Activated CD4-positive, alpha-beta T cell treated with anti-CD3 and anti-CD28 coated beads, Interleukin-2, amount 10 ng/mL, durations not matched to agents 24 days and 14 days (primary cell): ENCODE measurements around the gene TAF8. TPM values are rescaled to one million over a fixed set of nuclear protein-coding genes. Genes with fewer than 3 reads are reported as not detected.

Source experiments
- DNase-seq: peaks from one replicate; pipeline ENCODE4 v3.0.0; 2022
- H3K27ac Mint-ChIP-seq: one replicate; pipeline ENCODE4 v1.8.0; 2022; ENCODE audit warnings: mild to moderate bottlenecking, mixed read lengths
- H3K27me3 Mint-ChIP-seq: one replicate; pipeline ENCODE4 v1.8.0; 2022; ENCODE audit warnings: mixed read lengths
- H3K36me3 Mint-ChIP-seq: one replicate; pipeline ENCODE4 v1.8.0; 2022; ENCODE audit warnings: low read depth, mild to moderate bottlenecking, mixed read lengths
- H3K4me1 Mint-ChIP-seq: one replicate; pipeline ENCODE4 v1.8.0; 2021; ENCODE audit warnings: mixed read lengths
- H3K4me3 Mint-ChIP-seq: one replicate; pipeline ENCODE4 v1.8.0; 2022; ENCODE audit warnings: mild to moderate bottlenecking, moderate library complexity, mixed read lengths
- H3K9me3 Mint-ChIP-seq: one replicate; pipeline ENCODE4 v1.8.0; 2021; ENCODE audit warnings: mixed read lengths
- intact Hi-C: fragments of 100-400 bp; cut with micrococcal nuclease; formaldehyde crosslinking; loops from one replicate; pipeline ENCODE4 v1.15.1; 2023
- total RNA-seq: library from RNA; stranded (reverse); gene quantifications from 2 replicates; pipeline ENCODE4 v1.2.3, GENCODE V29; 2022

Gene TAF8
- total RNA-seq, 1 donor from 2014 or later, result 38.7 TPM

DNA sequence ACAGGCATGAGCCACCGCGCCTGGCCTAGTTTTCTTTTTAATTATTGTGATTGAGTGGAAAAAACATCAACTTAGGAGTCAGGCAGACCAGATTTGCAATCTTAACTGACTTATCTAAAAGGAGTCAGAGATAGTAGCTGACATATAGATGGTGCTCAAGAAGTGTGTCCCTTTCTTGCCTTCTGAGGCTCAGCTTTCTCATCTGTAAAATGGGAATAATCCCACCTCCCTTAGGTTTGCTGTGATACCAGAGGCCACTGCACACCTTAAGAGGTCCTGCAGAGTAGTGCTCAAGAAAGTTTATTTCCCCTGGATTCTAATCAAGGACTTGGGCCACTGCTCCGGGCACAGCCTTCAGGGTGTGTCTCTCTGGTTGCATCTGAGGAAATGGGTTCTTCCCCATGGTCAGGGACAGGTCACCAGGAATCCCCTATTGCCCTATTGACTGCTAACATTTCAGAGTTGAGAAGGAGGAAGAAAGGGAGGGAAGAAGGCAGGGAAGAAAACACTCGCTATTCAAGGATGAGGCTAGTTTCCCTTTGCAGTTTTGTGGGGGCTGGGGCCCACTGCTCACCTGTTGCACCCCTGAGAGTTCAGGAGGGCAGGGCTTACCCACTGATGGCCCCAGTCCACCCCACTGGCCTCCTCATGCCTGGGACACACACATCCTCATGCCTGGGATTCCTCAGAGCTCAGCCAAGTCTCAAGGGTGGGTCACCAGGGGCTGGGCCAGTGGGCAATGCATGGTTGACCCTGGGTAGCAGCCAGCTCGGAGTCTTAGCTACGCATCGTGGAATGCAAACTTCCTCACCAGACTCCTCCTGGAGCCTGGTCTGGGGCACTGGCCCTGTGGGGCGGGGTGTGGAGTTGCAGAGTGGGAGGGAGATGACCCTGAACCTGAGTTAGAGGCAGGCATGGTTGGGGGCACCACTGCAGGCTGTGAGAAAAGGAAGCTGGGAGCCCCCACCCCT, 70.9 kb downstream of the TAF8 start:
- Mint-ChIP-seq H3K9me3 (no peaks in the 10 kb centered on the region), H3K4me1 (no peaks in the 10 kb centered on the region), H3K27me3 (peaks cover 9% of the 10 kb centered on the region), H3K4me3 (no peak overlapping the region), H3K36me3 (no peaks in the 10 kb centered on the region), H3K27ac (no peak overlapping the region)
- intact Hi-C loops, result no loop called here
- DNase-seq, result no peak

DNA sequence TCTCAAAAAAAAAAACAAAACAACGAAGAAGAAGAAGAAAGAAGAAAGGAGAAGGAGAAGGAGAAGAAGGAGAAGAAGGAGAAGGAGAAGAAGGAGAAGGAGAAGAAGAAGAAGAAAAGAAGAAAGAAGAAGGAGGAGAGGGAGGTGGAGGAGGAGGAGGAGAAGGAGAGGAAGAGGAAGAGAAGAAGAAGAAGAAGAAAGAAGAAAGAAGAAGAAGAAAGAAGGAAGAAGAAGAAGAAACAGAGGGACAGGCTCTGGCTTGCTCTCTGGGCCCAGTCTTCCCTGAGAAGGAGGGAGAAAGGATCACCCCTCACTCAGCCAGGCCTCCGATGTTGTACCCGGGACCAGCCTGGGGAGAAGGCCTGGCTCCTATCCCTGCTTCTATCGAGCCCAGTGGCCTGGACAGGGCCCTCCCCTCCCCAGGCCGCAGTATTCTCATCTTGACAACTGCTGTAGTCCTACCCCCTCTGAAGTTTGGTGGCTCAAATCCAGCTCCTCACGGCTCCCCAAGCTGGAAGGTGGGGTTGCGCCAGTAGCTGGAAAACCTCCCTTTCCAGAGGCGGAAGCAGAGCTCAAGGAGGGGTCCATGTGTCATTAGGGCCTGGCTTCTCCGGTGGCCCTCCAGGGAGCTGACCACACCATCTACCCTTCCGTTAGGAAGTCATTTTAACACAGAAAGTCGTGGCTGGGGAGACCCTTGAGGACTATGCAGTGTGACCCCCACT, 73.2 kb downstream of the TAF8 start:
- Mint-ChIP-seq H3K36me3 (no peaks in the 10 kb centered on the region), H3K9me3 (no peaks in the 10 kb centered on the region), H3K27me3 (no peaks in the 10 kb centered on the region), H3K27ac (no peak overlapping the region), H3K4me3 (no peak overlapping the region), H3K4me1 (no peaks in the 10 kb centered on the region)
- intact Hi-C loops, result no loop called here
- no peak for DNase-seq

- intact Hi-C loops, result no loop called here
- Mint-ChIP-seq H3K9me3 (no peaks in the 10 kb centered on the region), H3K27me3 (no peaks in the 10 kb centered on the region), H3K4me3 (no peak overlapping the region), H3K27ac (no peak overlapping the region), H3K4me1 (no peaks in the 10 kb centered on the region), H3K36me3 (no peaks in the 10 kb centered on the region)
- DNase-seq, result no peak
These were observed 74.0 kb downstream of the TAF8 start for GRCh38 chr6:42124223-42124836.

- Mint-ChIP-seq H3K4me3 (no peak overlapping the region), H3K36me3 (no peaks in the 10 kb centered on the region), H3K9me3 (no peaks in the 10 kb centered on the region), H3K27me3 (no peaks in the 10 kb centered on the region), H3K27ac (no peak overlapping the region), H3K4me1 (no peaks in the 10 kb centered on the region)
- DNase-seq, result no peak
- intact Hi-C loops, result no loop called here
These were observed 74.9 kb downstream of the TAF8 start for GRCh38 chr6:42125231-42125630.

GRCh38 chr6:42125663-42126062, 75.3 kb downstream of the TAF8 start:
- Mint-ChIP-seq H3K27me3 (no peaks in the 10 kb centered on the region), H3K4me3 (no peak overlapping the region), H3K27ac (no peak overlapping the region), H3K4me1 (no peaks in the 10 kb centered on the region), H3K9me3 (no peaks in the 10 kb centered on the region), H3K36me3 (no peaks in the 10 kb centered on the region)
- intact Hi-C loops, result no loop called here
- DNase-seq, result no peak

DNA sequence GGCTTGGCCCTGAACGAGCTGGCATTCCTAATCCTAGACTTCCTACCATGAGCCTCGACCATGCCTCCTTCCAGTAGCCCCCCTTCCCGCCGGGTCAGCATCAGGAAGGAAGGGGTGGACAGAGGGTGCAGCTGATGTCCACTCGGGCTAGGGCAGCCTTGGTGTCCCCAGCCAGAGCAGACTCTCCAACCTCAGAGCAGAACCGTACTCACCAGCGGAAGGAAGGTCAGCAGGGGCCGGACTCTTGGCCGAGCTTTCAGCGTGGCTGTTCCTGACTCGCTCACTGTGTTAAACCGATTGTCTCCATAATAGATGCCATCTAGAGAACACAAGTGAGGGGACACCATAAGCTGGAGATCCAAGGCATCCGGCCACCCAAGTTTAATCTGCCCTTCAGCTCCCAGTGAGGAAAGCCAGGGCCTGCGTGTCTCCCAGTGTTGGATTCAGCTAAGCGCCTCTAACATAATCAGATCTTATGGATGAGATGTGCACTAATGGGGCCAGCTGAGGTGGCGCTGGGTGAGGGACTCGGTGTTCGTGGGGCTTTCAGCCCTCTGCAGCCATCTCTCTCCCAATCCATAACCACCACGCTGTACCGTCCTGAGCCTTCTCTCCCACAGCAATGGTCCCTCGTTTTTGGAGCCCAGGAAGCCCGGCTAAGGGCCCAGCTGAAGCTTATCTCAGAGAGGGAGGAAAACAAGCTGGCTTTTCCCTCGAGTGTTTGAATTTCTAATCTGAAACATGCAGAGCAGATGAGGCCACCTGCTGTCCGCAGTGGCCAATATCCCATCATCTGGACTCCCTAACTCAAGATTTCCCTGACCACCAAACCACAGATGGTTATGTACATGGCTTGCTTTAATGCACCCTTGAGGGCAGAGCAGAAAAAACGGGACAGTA, 78.4 kb downstream of the TAF8 start:
- no peaks in the 10 kb centered on the region for H3K27me3 Mint-ChIP-seq
- H3K27ac Mint-ChIP-seq, result no peak overlapping the region
- H3K9me3 Mint-ChIP-seq, result no peaks in the 10 kb centered on the region
- H3K4me1 Mint-ChIP-seq, result no peaks in the 10 kb centered on the region
- no peak overlapping the region for H3K4me3 Mint-ChIP-seq
- intact Hi-C loops, result no loop called here
- DNase-seq, result no peak
- no peaks in the 10 kb centered on the region for H3K36me3 Mint-ChIP-seq

- Mint-ChIP-seq H3K36me3 (no peaks in the 10 kb centered on the region), H3K27me3 (peaks cover 2% of the 10 kb centered on the region), H3K4me1 (no peaks in the 10 kb centered on the region), H3K4me3 (no peak overlapping the region), H3K9me3 (no peaks in the 10 kb centered on the region), H3K27ac (no peak overlapping the region)
- intact Hi-C loops, result no loop called here
- DNase-seq, result no peak
These were observed 79.0 kb downstream of the TAF8 start for GRCh38 chr6:42129360-42129676.

GRCh38 chr6:42131531-42131930, 81.2 kb downstream of the TAF8 start:
- Mint-ChIP-seq H3K27me3 (peaks cover 2% of the 10 kb centered on the region), H3K4me1 (peaks cover 2% of the 10 kb centered on the region), H3K9me3 (no peaks in the 10 kb centered on the region), H3K27ac (no peak overlapping the region), H3K4me3 (no peak overlapping the region), H3K36me3 (no peaks in the 10 kb centered on the region)
- intact Hi-C loops, result no loop called here
- no peak for DNase-seq

DNA sequence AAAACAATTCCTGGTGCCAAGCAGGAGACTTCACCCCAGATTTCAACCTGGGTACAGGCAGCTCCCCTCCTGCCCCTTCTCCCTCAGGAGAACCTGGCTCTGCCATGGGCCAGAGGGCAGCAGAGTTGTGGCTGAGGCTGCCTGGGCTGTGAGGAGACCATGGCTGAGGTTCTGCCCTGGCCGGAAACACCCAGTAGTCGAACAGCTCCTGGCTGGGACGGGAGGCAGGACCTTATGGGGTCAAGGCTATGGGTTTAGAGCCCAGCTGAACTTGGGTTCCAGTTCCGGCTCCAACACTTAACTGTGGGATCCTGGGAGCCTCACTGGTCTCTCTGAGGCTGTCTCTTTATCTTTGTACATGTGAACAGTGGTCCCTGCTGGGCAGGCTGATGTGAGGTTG, 83.6 kb downstream of the TAF8 start:
- H3K9me3 Mint-ChIP-seq, result no peaks in the 10 kb centered on the region
- no peak for DNase-seq
- intact Hi-C loops, result no loop called here

DNA sequence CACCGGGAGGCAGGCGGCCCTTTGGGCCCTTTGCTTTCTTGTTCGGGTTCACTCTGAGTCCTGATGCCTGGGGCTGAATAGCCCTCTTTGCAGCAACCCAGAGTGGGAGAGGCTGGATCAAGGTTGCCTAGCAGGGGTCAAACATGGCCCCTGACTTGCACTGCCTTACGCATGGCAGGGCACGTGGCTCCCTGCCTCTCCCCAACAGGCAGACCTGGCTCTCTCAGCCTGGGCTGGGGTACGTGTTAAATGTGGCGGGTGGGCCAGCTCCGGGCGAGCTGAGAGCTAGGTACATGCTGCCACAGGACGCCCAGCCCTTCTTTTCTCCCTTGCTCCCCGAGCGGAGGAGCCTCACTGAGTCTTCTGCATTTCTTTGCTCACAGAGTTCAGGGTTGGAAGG, 84.8 kb downstream of the TAF8 start:
- Mint-ChIP-seq H3K4me3 (no peak overlapping the region), H3K27ac (no peak overlapping the region), H3K36me3 (no peaks in the 10 kb centered on the region), H3K9me3 (no peaks in the 10 kb centered on the region), H3K4me1 (peaks cover 10% of the 10 kb centered on the region), H3K27me3 (peaks cover 10% of the 10 kb centered on the region)
- DNase-seq, result no peak
- intact Hi-C loops, result no loop called here

More for the DNA sequence above, 83.6 kb downstream of the TAF8 start:
- Mint-ChIP-seq H3K27me3 (peaks cover 3% of the 10 kb centered on the region), H3K27ac (no peak overlapping the region), H3K36me3 (no peaks in the 10 kb centered on the region), H3K4me3 (no peak overlapping the region), H3K4me1 (peaks cover 10% of the 10 kb centered on the region)

- intact Hi-C loops, result no loop called here
- no peaks in the 10 kb centered on the region for H3K36me3 Mint-ChIP-seq
- H3K27ac Mint-ChIP-seq, result no peak overlapping the region
- no peak for DNase-seq
- no peak overlapping the region for H3K4me3 Mint-ChIP-seq
- peaks cover 16% of the 10 kb centered on the region for H3K27me3 Mint-ChIP-seq
- peaks cover 10% of the 10 kb centered on the region for H3K4me1 Mint-ChIP-seq
- H3K9me3 Mint-ChIP-seq, result no peaks in the 10 kb centered on the region
These were observed 85.4 kb downstream of the TAF8 start for GRCh38 chr6:42135722-42136121.

GRCh38 chr6:42136508-42137193, 86.3 kb downstream of the TAF8 start:
- H3K4me1 Mint-ChIP-seq, result peaks cover 10% of the 10 kb centered on the region
- no peak for DNase-seq
- no peaks in the 10 kb centered on the region for H3K36me3 Mint-ChIP-seq
- no peaks in the 10 kb centered on the region for H3K9me3 Mint-ChIP-seq
- intact Hi-C loops, result no loop called here
- no peak overlapping the region for H3K27ac Mint-ChIP-seq
- peaks cover 25% of the 10 kb centered on the region for H3K27me3 Mint-ChIP-seq
- H3K4me3 Mint-ChIP-seq, result no peak overlapping the region
